Erythroblast (primary cell): Measurements from ENCODE around the gene SLC35C1.

ENCODE experiments used
- GATA1 ChIP-seq: IDR thresholded peaks from 2 replicates; pipeline ENCODE4 v1.6.1; 2011; ENCODE audit warnings: low read depth, mild to moderate bottlenecking, control low read depth, low read length, moderate library complexity
- POLR2A ChIP-seq: IDR thresholded peaks from 2 replicates; pipeline ENCODE4 v1.6.1; 2011; ENCODE audit warnings: mild to moderate bottlenecking, low read length

- TF ChIP-seq POLR2A (no peak), GATA1 (no peak)
These were observed 45.5 kb downstream of the SLC35C1 start for GRCh38 chr11:45850446-45850845.
